ENCODE data around the gene FAM124B. TPM values are rescaled to one million over a fixed set of nuclear protein-coding genes. Genes with fewer than 3 reads are reported as not detected.

FAM124B gene
- total RNA-seq, 1 donor from 2014 or later = not detected

DNA sequence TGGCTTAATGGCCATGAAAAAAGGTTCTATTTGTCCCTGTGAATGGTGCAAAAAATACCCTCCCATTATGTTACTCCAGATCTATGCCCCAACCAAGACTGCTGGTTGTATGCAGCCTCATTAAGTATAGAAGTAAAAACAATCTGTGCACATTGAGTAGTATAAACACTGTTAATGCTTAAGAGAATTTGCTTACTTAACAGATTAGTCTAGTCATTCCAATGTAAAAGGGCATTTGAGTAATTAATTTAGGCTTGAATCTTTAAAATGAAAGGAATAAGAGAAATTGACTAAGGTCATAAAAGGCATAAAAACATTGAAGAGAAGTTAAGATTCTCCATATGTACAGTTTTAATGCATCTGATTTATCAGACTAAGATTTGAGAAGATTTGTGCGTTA lies 51.2 kb downstream of the FAM124B start:
- TF ChIP-seq CTCF (IDR thresholded peaks at IDR 0.05) = no peak
- Mint-ChIP-seq H3K27me3 (ENCODE audit: unreplicated experiment) (peaks cover 27% of the 10 kb centered on the region), H3K4me1 (ENCODE audit: unreplicated experiment) (peaks cover 3% of the 10 kb centered on the region), H3K36me3 (ENCODE audit: unreplicated experiment) (no peaks in the 10 kb centered on the region), H3K9me3 (ENCODE audit: unreplicated experiment) (no peaks in the 10 kb centered on the region), H3K27ac (ENCODE audit: unreplicated experiment) (no peak overlapping the region), H3K4me3 (ENCODE audit: unreplicated experiment) (no peak overlapping the region)
- no peak for DNase-seq (ENCODE audit: extremely low spot score, unreplicated experiment)

DNA sequence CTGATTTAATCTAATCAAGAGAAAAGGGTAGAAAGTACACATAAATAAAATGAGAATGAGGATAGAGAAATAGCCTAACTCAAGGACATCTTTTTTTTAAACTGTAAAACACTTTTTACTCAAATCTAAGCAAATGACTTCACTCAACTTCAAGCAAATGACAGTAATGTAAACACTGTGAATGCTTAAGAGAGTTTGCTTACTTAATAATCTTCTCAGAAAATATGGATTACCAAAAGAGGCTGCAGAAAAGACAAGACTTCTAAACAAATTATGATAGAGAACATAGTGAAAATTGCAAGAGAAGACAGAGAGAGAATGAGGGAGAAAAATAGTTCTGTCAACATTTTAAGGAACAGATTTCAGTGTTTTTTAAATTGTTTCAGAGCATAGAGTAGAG lies 52.5 kb downstream of the FAM124B start:
- Mint-ChIP-seq H3K36me3 (ENCODE audit: unreplicated experiment) (no peaks in the 10 kb centered on the region), H3K27ac (ENCODE audit: unreplicated experiment) (no peak overlapping the region), H3K9me3 (ENCODE audit: unreplicated experiment) (no peaks in the 10 kb centered on the region), H3K4me3 (ENCODE audit: unreplicated experiment) (no peak overlapping the region), H3K4me1 (ENCODE audit: unreplicated experiment) (no peaks in the 10 kb centered on the region), H3K27me3 (ENCODE audit: unreplicated experiment) (peaks cover 17% of the 10 kb centered on the region)
- TF ChIP-seq CTCF (IDR thresholded peaks at IDR 0.05) = no peak
- no peak for DNase-seq (ENCODE audit: extremely low spot score, unreplicated experiment)

- no peak overlapping the region for H3K4me3 Mint-ChIP-seq (ENCODE audit: unreplicated experiment)
- no peak for DNase-seq (ENCODE audit: extremely low spot score, unreplicated experiment)
- no peaks in the 10 kb centered on the region for H3K36me3 Mint-ChIP-seq (ENCODE audit: unreplicated experiment)
- no peaks in the 10 kb centered on the region for H3K4me1 Mint-ChIP-seq (ENCODE audit: unreplicated experiment)
- H3K9me3 Mint-ChIP-seq (ENCODE audit: unreplicated experiment) = no peaks in the 10 kb centered on the region
- TF ChIP-seq CTCF (IDR thresholded peaks at IDR 0.05) = no peak
- peaks cover 13% of the 10 kb centered on the region for H3K27me3 Mint-ChIP-seq (ENCODE audit: unreplicated experiment)
- no peak overlapping the region for H3K27ac Mint-ChIP-seq (ENCODE audit: unreplicated experiment)
Observed at GRCh38 chr2:224347176-224348051, 54.5 kb downstream of the FAM124B start.

GRCh38 chr2:224345492-224345891 lies 56.4 kb downstream of the FAM124B start:
- no peak for TF ChIP-seq CTCF (IDR thresholded peaks at IDR 0.05)
- Mint-ChIP-seq H3K4me1 (ENCODE audit: unreplicated experiment) (no peaks in the 10 kb centered on the region), H3K36me3 (ENCODE audit: unreplicated experiment) (no peaks in the 10 kb centered on the region), H3K27ac (ENCODE audit: unreplicated experiment) (no peak overlapping the region), H3K27me3 (ENCODE audit: unreplicated experiment) (peaks cover 8% of the 10 kb centered on the region), H3K4me3 (ENCODE audit: unreplicated experiment) (no peak overlapping the region), H3K9me3 (ENCODE audit: unreplicated experiment) (no peaks in the 10 kb centered on the region)
- DNase-seq (ENCODE audit: extremely low spot score, unreplicated experiment) = no peak

DNA sequence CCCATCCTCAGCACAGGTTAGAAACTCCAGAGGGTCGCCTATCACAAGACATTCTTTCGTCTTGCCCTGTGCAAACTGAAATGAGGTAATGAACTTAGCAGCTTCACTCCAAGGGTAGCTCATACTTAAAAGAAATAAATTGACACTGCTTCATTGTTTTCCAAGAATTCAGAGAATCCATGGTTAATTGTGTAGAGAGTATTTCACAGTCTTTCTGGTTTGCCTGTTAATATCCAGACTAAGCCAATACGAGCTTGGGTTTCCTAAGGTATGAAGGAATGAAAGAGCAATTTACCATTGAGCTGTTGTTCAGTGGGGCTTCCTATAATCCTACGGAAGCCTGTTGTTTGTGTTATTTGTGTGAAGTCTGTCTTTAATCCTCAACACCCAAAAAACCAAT lies 58.7 kb downstream of the FAM124B start:
- TF ChIP-seq CTCF (IDR thresholded peaks at IDR 0.05) = no peak
- Mint-ChIP-seq H3K9me3 (ENCODE audit: unreplicated experiment) (no peaks in the 10 kb centered on the region), H3K36me3 (ENCODE audit: unreplicated experiment) (no peaks in the 10 kb centered on the region), H3K4me1 (ENCODE audit: unreplicated experiment) (no peaks in the 10 kb centered on the region), H3K27ac (ENCODE audit: unreplicated experiment) (no peak overlapping the region), H3K4me3 (ENCODE audit: unreplicated experiment) (no peak overlapping the region), H3K27me3 (ENCODE audit: unreplicated experiment) (peaks cover 8% of the 10 kb centered on the region)
- no peak for DNase-seq (ENCODE audit: extremely low spot score, unreplicated experiment)

Data from osteocyte (in vitro differentiated cells).